IMR-90 (cell line): ENCODE results near the gene NFATC3. TPM values are rescaled to one million over a fixed set of nuclear protein-coding genes. Genes with fewer than 3 reads are reported as not detected.

ENCODE experiments used
- ATAC-seq: fragments of 200-7000 bp; cut with Tn5 transposase; 2 replicates; pipeline ENCODE4 v1.9.1; 2020; ENCODE audit warnings: low read depth, mild to moderate bottlenecking, moderate library complexity
- BruUV-seq: library from RNA; stranded (reverse); fragments of 400-500 nt; replicated peaks from 2 replicates; lab custom pipeline; 2021; lab: Mats Ljungman, UMichigan
- CTCF ChIA-PET: fragments of 300-600 bp; formaldehyde crosslinking; extraction: SDS; loops from one replicate; lab custom pipeline; 2021; ENCODE audit warnings: antibody characterized with exemption; lab: Yijun Ruan, JAX
- POLR2A ChIA-PET: fragments of 300-600 bp; sonication (Branson Sonifier 250); formaldehyde crosslinking; loops from one replicate; lab custom pipeline; 2022; ENCODE audit warnings: antibody characterized with exemption; ENCODE audit not compliant: unreplicated experiment; lab: Charles Lee
- DNase-seq: peaks from one replicate; pipeline ENCODE4 v3.0.0; 2013
- H2AFZ ChIP-seq: replicated peaks from 2 replicates; pipeline ENCODE3; 2013; ENCODE audit warnings: low read length, mild to moderate bottlenecking; ENCODE audit not compliant: poor library complexity
- H2AK5ac ChIP-seq: 2 replicates; pipeline ENCODE4 v1.6.1; 2013; ENCODE audit warnings: low read depth, low read length, inconsistent platforms
- H2AK9ac ChIP-seq: replicated peaks from 2 replicates; pipeline ENCODE3; 2013; ENCODE audit warnings: mild to moderate bottlenecking, low read depth, low read length, moderate library complexity; ENCODE audit not compliant: poor library complexity
- H2BK120ac ChIP-seq: 2 replicates; pipeline ENCODE4 v1.6.1; 2013; ENCODE audit warnings: low read depth, low read length, inconsistent platforms
- H2BK15ac ChIP-seq: 3 replicates; pipeline ENCODE4 v1.6.1; 2013; ENCODE audit warnings: low read depth, low read length, inconsistent platforms
- H2BK20ac ChIP-seq: 2 replicates; pipeline ENCODE4 v1.6.1; 2013; ENCODE audit warnings: low read depth, mild to moderate bottlenecking, inconsistent platforms, low read length, moderate library complexity
- H2BK5ac ChIP-seq: 2 replicates; pipeline ENCODE4 v1.6.1; 2013; ENCODE audit warnings: mild to moderate bottlenecking, low read depth, low read length, inconsistent platforms; ENCODE audit not compliant: poor library complexity, severe bottlenecking
- H3K14ac ChIP-seq: replicated peaks from 2 replicates; pipeline ENCODE4 v1.6.1; 2013; ENCODE audit warnings: low read depth, low read length, inconsistent platforms
- H3K18ac ChIP-seq: 2 replicates; pipeline ENCODE4 v1.6.1; 2013; ENCODE audit warnings: low read depth, low read length, control low read depth
- H3K23ac ChIP-seq: 2 replicates; pipeline ENCODE4 v1.6.1; 2013; ENCODE audit warnings: low read depth, low read length, inconsistent platforms
- H3K27ac ChIP-seq: 2 replicates; pipeline ENCODE4 v1.5.1; 2013; ENCODE audit warnings: mild to moderate bottlenecking, control low read depth, low read length; ENCODE audit not compliant: insufficient read depth
- H3K27me3 ChIP-seq: 2 replicates; pipeline ENCODE4 v1.6.1; 2013; ENCODE audit warnings: low read length; ENCODE audit not compliant: control insufficient read depth, insufficient read depth
- H3K36me3 ChIP-seq: 2 replicates; pipeline ENCODE4 v1.6.1; 2013; ENCODE audit warnings: low read length, mixed read lengths; ENCODE audit not compliant: control insufficient read depth, insufficient read depth
- H3K4ac ChIP-seq: 2 replicates; pipeline ENCODE4 v1.6.1; 2013; ENCODE audit warnings: low read depth, low read length, inconsistent platforms
- H3K4me1 ChIP-seq: 2 replicates; pipeline ENCODE4 v1.6.1; 2013; ENCODE audit warnings: low read length, mixed read lengths; ENCODE audit not compliant: control insufficient read depth, insufficient read depth
- H3K4me2 ChIP-seq: 2 replicates; pipeline ENCODE4 v1.6.1; 2013; ENCODE audit warnings: low read depth, mild to moderate bottlenecking, control low read depth, low read length, moderate library complexity
- H3K4me3 ChIP-seq: 2 replicates; pipeline ENCODE4 v1.5.1; 2013; ENCODE audit warnings: low read depth, mild to moderate bottlenecking, control low read depth, low read length, moderate library complexity; ENCODE audit not compliant: insufficient read depth
- H3K56ac ChIP-seq: 2 replicates; pipeline ENCODE4 v1.6.1; 2013; ENCODE audit warnings: low read length, inconsistent platforms; ENCODE audit not compliant: insufficient read depth; ENCODE audit errors: extremely low read depth
- H3K79me1 ChIP-seq, 2 experiments: 2 replicates each; pipeline ENCODE4 v1.6.1; 2013; ENCODE audit warnings: low read length in 2 of 2, inconsistent platforms in 1 of 2, low read depth in 1 of 2
- H3K9ac ChIP-seq: 2 replicates; pipeline ENCODE4 v1.6.1; 2013; ENCODE audit warnings: low read depth, low read length, control low read depth
- H3K9me1 ChIP-seq: 2 replicates; pipeline ENCODE4 v1.6.1; 2013; ENCODE audit warnings: low read length, inconsistent platforms; ENCODE audit not compliant: insufficient read depth
- H3K9me3 ChIP-seq: 2 replicates; pipeline ENCODE4 v1.6.1; 2013; ENCODE audit warnings: low read length; ENCODE audit not compliant: control insufficient read depth, insufficient read depth
- H4K20me1 ChIP-seq: 2 replicates; pipeline ENCODE4 v1.6.1; 2013; ENCODE audit warnings: low read length, inconsistent platforms; ENCODE audit not compliant: insufficient read depth
- H4K5ac ChIP-seq: 2 replicates; pipeline ENCODE4 v1.6.1; 2013; ENCODE audit warnings: mild to moderate bottlenecking, low read depth, low read length, control low read depth
- H4K8ac ChIP-seq, 2 experiments: 2 replicates each; pipeline ENCODE4 v1.6.1; 2013; ENCODE audit warnings: low read depth in 2 of 2, low read length in 2 of 2, control low read depth in 1 of 2, inconsistent platforms in 1 of 2
- H4K91ac ChIP-seq: 2 replicates; pipeline ENCODE4 v1.6.1; 2013; ENCODE audit warnings: low read depth, low read length, inconsistent platforms; ENCODE audit not compliant: insufficient read depth
- CEBPB ChIP-seq: IDR thresholded peaks from 2 replicates; pipeline ENCODE4 v1.6.1; 2012; ENCODE audit warnings: low read depth, low read length, improper control_type of control experiment
- MXI1 ChIP-seq: IDR thresholded peaks from 2 replicates; pipeline ENCODE4 v1.6.1; 2012; ENCODE audit warnings: low read depth, mild to moderate bottlenecking, low read length, moderate library complexity, borderline replicate concordance
- POLR2A ChIP-seq: IDR thresholded peaks from 2 replicates; pipeline ENCODE4 v1.6.1; 2012; ENCODE audit warnings: mild to moderate bottlenecking, low read depth, low read length
- WGBS, 2 experiments: methylation state at CpG; one replicate each; pipeline versions ENCODE4 v1.1.5 to v1.1.7; 2013; ENCODE audit warnings: missing lambda C conversion rate in 2 of 2; ENCODE audit not compliant: insufficient read length in 1 of 2; ENCODE audit errors: extremely low coverage in 2 of 2; 5-methylcytosine and 5-hydroxymethylcytosine counted together
- dilution Hi-C: fragments of 300-500 bp; cut with HindIII; formaldehyde crosslinking; loops from one replicate; pipeline ENCODE4 v1.14.3; 2018; ENCODE audit warnings: low sequenced_read_pairs; ENCODE audit not compliant: unreplicated experiment
- in situ Hi-C: fragments of 300-500 bp; cut with MboI; formaldehyde crosslinking; loops from 3 replicates; pipeline ENCODE4 v1.14.3; 2019; ENCODE audit warnings: low sequenced_read_pairs, inconsistent platforms, mixed read lengths
- intact Hi-C: fragments of 100-400 bp; cut with micrococcal nuclease; formaldehyde crosslinking; loops from 2 replicates; pipeline ENCODE4 v1.10.0; 2022
- polyA plus RNA-seq, 3 experiments: library from polyadenylated mRNA; depleted of rRNA; stranded (reverse); fragments of >200 nt; gene quantifications; 2 replicates each; pipeline ENCODE4 v1.2.3, GENCODE V29; 2012; ENCODE audit warnings: low replicate concordance in 1 of 3
- total RNA-seq: library from RNA; depleted of rRNA; stranded (reverse); fragments of >200 nt; gene quantifications from 2 replicates; pipeline ENCODE4 v1.2.3, GENCODE V29; 2012

Gene NFATC3
- total and polyA plus RNA-seq, 2 of the 4 experiments (the other 2 are of a cell fraction) = 6.3 to 21.5 TPM

DNA sequence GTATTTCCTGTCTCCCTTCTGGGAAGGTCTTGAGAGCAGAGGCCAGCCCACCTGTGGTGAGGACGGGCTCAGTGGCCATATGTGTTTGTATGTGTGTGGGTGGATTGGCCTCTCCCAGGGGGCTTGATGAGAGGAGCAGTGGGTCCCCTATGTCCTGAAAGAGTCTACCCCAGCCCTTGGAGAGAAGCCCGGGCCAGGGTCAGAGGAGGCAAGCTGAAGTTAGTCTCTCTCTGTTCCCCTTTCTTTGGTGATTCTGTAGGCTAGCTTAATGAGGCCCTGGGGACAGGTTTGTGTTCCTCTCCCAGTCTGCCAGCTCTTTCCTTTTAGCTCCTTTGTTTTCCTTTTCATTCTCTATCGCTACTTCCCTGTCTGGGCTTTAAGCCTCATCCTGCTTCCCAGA is 23.8 kb upstream of the NFATC3 start:
- Histone ChIP-seq H3K27me3 (no peaks in the 10 kb centered on the region), H2BK20ac (no peak overlapping the region), H3K36me3 (peaks cover 11% of the 10 kb centered on the region; the same call in 1 of the 2 replicates), H3K18ac (no peak overlapping the region), H3K4me3 (no peak overlapping the region), H3K4me2 (no peak overlapping the region), H3K4me1 (peaks cover 16% of the 10 kb centered on the region), H3K23ac (no peak overlapping the region), H4K91ac (no peak overlapping the region), H3K9me1 (peaks cover 14% of the 10 kb centered on the region), H2AK9ac (no peak overlapping the region), H3K14ac (no peak overlapping the region), H4K8ac (no peak overlapping the region), H3K4ac (no peak overlapping the region), H3K79me1 (0 out of 4 replicates have a peak, but pooled peaks cover 0 to 5% of the 10 kb centered on the region in 2 experiments), H2BK120ac (no peak overlapping the region), H2BK15ac (no peak overlapping the region), H2AFZ (no peak overlapping the region), H4K5ac (no peak overlapping the region), H2BK5ac (no peak overlapping the region), H4K20me1 (peaks cover 23% of the 10 kb centered on the region), H2AK5ac (no peak overlapping the region), H3K27ac (no peak overlapping the region), H3K9me3 (no peaks in the 10 kb centered on the region), H3K9ac (no peak overlapping the region), H3K56ac (no peak overlapping the region)
- no TSS peak for BruUV-seq
- dilution Hi-C loops = no loop called here
- CTCF ChIA-PET = no interaction called here
- no peak for DNase-seq
- POLR2A ChIA-PET = no interaction called here
- in situ Hi-C loops = no loop called here
- ATAC-seq = no peak
- TF ChIP-seq POLR2A (no peak), CEBPB (no peak), MXI1 (no peak)
- intact Hi-C loops = no loop called here
- WGBS, 2 experiments = 100% methylated on average over 2 of the region's 3 CpGs; no CpG with 5 or more reads in 1 of the 2 experiments
